ENCODE measurements around the gene NHS.
"Not testable (repeated sequence)": the region's sequence is repeated elsewhere in the genome, so short reads cannot be mapped to it uniquely, and the experiment has no call there.

NHS gene

GRCh38 chrX:17501746-17502145, 126.7 kb downstream of the NHS start:
- DNase-seq, result no peak

- not testable (repeated sequence) for DNase-seq
These were observed 131.4 kb downstream of the NHS start for GRCh38 chrX:17506352-17506751.

- DNase-seq, result no peak
These were observed 136.6 kb downstream of the NHS start for GRCh38 chrX:17511556-17511955.

- DNase-seq, result no peak
These were observed 144.4 kb downstream of the NHS start for GRCh38 chrX:17519358-17519757.

- no peak for DNase-seq
These were observed 145.1 kb downstream of the NHS start for GRCh38 chrX:17520016-17520615.

GRCh38 chrX:17521871-17522693, 147.1 kb downstream of the NHS start:
- no peak for DNase-seq

- no peak for DNase-seq
These were observed 150.3 kb downstream of the NHS start for GRCh38 chrX:17525266-17525665.

- DNase-seq, result no peak
These were observed 151.0 kb downstream of the NHS start for GRCh38 chrX:17525762-17526555.

- no peak for DNase-seq
These were observed 152.2 kb downstream of the NHS start for GRCh38 chrX:17527135-17527701.

GRCh38 chrX:17527922-17528321, 152.9 kb downstream of the NHS start:
- DNase-seq, result no peak

- DNase-seq, result no peak
These were observed 154.2 kb downstream of the NHS start for GRCh38 chrX:17529151-17529745.

- DNase-seq, result no peak
These were observed 156.5 kb downstream of the NHS start for GRCh38 chrX:17531500-17531899.

GRCh38 chrX:17535229-17535628, 160.2 kb downstream of the NHS start:
- DNase-seq, result no peak

GRCh38 chrX:17537723-17538243, 162.8 kb downstream of the NHS start:
- DNase-seq, result no peak

GRCh38 chrX:17542123-17542522, 167.1 kb downstream of the NHS start:
- no peak for DNase-seq

GRCh38 chrX:17544821-17545220, 169.8 kb downstream of the NHS start:
- DNase-seq, result no peak

GRCh38 chrX:17546356-17546755, 171.4 kb downstream of the NHS start:
- DNase-seq, result no peak

- no peak for DNase-seq
These were observed 172.7 kb downstream of the NHS start for GRCh38 chrX:17547658-17548057.

- DNase-seq, result no peak
These were observed 174.2 kb downstream of the NHS start for GRCh38 chrX:17549107-17549651.

GRCh38 chrX:17550011-17550410, 175.0 kb downstream of the NHS start:
- DNase-seq, result no peak

- DNase-seq, result no peak
These were observed 177.1 kb downstream of the NHS start for GRCh38 chrX:17552044-17552650.

- DNase-seq, result no peak
These were observed 178.5 kb downstream of the NHS start for GRCh38 chrX:17553469-17553868.
